HG02623 (cell line): ENCODE data around the gene SDK2.
"Not testable (repeated sequence)": the region's sequence is repeated elsewhere in the genome, so short reads cannot be mapped to it uniquely, and the experiment has no call there.

Source experiments
- ATAC-seq: cut with Tn5 transposase; IDR thresholded peaks from one replicate; pipeline ENCODE4 v1.9.1; 2021; ENCODE audit warnings: moderate library complexity; ENCODE audit not compliant: unreplicated experiment

Gene SDK2

GRCh38 chr17:73492821-73493814 lies 151.1 kb downstream of the SDK2 start:
- ATAC-seq = no peak

GRCh38 chr17:73492125-73492820 lies 152.0 kb downstream of the SDK2 start:
- no peak for ATAC-seq

GRCh38 chr17:73491648-73492047 lies 152.6 kb downstream of the SDK2 start:
- no peak for ATAC-seq

GRCh38 chr17:73490851-73491250 lies 153.4 kb downstream of the SDK2 start:
- ATAC-seq = no peak

GRCh38 chr17:73489991-73490390 lies 154.3 kb downstream of the SDK2 start:
- ATAC-seq = no peak

GRCh38 chr17:73489333-73489732 lies 154.9 kb downstream of the SDK2 start:
- no peak for ATAC-seq

GRCh38 chr17:73485130-73485529 lies 159.1 kb downstream of the SDK2 start:
- no peak for ATAC-seq

- ATAC-seq = no peak
Measured at GRCh38 chr17:73482894-73483293, 161.4 kb downstream of the SDK2 start.

GRCh38 chr17:73482251-73482716 lies 162.0 kb downstream of the SDK2 start:
- no peak for ATAC-seq

GRCh38 chr17:73481676-73482075 lies 162.6 kb downstream of the SDK2 start:
- ATAC-seq = no peak

GRCh38 chr17:73480740-73481139 lies 163.5 kb downstream of the SDK2 start:
- no peak for ATAC-seq

GRCh38 chr17:73478768-73479424 lies 165.3 kb downstream of the SDK2 start:
- ATAC-seq = no peak

GRCh38 chr17:73478334-73478733 lies 165.9 kb downstream of the SDK2 start:
- no peak for ATAC-seq

GRCh38 chr17:73476890-73477350 lies 167.3 kb downstream of the SDK2 start:
- no peak for ATAC-seq

GRCh38 chr17:73474370-73474988 lies 169.8 kb downstream of the SDK2 start:
- ATAC-seq = no peak

GRCh38 chr17:73472715-73473114 lies 171.5 kb downstream of the SDK2 start:
- ATAC-seq = not testable (repeated sequence)

- ATAC-seq = no peak
Measured at GRCh38 chr17:73471924-73472323, 172.3 kb downstream of the SDK2 start.

GRCh38 chr17:73470316-73470826 lies 173.9 kb downstream of the SDK2 start:
- ATAC-seq = no peak

- ATAC-seq = no peak
Measured at GRCh38 chr17:73469311-73469710, 174.9 kb downstream of the SDK2 start.

- no peak for ATAC-seq
Measured at GRCh38 chr17:73468221-73468620, 176.0 kb downstream of the SDK2 start.

GRCh38 chr17:73467651-73468050 lies 176.6 kb downstream of the SDK2 start:
- ATAC-seq = no peak
